ENCODE data around the gene SEMA4B.

Gene SEMA4B

DNA sequence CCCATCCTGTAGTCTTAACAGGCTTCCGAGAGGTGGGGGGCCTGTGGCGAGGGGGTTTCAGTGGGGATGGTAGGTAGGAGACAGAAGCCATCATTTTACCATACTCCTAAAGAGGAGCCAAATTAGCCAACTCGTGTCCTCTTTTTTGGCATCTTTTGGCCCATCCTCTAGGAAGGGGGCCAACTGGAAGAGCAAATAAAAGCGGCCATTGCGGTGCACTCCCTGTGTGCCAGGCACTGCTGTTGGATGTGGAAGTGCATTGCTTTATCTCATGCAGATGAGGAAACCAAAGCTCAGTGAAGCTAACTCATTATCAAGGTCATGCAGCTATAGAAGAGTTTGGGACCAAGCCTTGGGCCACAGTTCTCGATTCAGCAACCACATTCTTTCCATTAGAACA is 6.1 kb downstream of the SEMA4B start:
- no peak for DNase-seq (ENCODE audit: low spot score)

GRCh38 chr15:90208356-90208755 is 7.2 kb downstream of the SEMA4B start:
- DNase-seq (ENCODE audit: low spot score) = no peak

- no peak for DNase-seq (ENCODE audit: low spot score)
These were observed 8.5 kb downstream of the SEMA4B start for GRCh38 chr15:90209591-90209990.

- DNase-seq (ENCODE audit: low spot score) = no peak
These were observed 9.5 kb downstream of the SEMA4B start for GRCh38 chr15:90210593-90210992.

GRCh38 chr15:90211009-90211408 is 9.9 kb downstream of the SEMA4B start:
- no peak for DNase-seq (ENCODE audit: low spot score)

DNA sequence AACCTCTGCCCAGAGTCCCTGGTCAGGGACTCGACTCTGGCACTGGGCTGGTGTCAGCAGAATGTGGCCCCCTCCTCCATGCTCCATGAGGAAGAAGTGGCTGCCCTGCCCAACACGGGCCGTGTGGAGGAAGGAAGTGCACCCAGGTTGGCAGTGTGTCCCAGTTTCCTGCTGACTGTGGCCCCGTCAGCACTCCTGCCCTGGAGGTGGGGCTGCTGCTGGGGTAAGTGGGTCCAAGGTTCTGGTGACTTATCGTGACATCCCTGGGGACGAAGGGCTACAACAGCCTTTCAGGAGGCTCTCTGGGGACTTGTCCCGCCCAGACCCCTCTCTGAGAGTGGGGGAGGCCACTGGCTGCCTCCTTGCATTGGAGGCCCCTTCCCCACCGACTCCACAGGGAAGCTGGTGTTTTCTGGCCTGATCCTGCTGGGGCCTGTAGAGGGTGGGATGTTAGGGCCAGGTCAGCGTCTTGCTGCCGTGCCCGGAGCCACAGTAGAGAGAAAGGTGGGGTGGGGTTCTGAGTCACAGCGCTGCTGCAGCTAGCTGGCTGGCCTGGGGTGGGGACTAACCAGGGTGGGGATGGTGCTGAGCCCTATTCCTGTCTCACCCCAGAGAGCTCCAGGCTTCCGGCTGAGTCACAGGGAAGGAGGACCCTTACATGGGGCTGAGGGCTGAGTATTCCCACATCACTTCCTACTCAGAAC is 10.5 kb downstream of the SEMA4B start:
- no peak for DNase-seq (ENCODE audit: low spot score)

DNA sequence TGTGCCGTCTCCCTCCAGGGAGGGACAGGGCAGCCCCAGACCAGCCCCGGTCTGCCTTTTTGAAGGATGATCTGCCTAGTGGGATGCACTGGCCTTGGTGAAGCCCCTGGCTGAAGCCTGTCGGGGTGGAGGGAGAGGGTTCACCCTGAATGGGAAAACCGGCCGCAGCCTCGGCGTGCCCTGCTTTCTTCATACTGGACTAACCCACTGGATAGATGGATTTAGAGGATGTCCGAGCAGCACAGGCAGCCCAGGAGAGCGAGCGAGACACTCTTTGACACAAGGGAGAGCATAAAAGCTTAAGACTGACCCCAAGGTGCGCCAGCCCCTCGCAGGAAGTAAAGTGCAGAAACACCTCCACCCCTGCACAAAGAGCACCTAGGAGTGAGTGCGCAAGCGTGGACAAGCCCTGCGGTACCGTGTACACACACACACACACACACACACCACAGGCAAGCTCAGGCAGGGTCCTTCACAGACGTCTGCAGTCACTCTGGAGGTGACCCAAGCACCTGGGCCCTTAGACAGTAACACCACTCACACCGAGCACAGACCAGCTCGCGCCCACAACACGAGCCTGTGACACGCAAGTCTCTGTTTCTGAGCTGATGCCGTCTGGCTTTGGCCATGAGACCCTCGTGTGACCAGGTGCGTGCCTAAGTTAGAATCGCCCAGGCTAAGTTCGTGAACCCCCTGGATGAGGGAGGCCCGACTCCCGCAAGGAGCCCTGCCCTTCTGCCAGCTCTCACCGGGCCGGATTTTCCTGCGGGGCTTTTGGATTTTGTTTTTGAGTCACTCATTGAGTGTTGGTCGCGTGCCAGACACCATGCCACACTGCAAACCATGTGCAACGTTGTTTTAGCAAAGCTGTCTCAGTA is 11.3 kb downstream of the SEMA4B start:
- no peak for DNase-seq (ENCODE audit: low spot score)

DNA sequence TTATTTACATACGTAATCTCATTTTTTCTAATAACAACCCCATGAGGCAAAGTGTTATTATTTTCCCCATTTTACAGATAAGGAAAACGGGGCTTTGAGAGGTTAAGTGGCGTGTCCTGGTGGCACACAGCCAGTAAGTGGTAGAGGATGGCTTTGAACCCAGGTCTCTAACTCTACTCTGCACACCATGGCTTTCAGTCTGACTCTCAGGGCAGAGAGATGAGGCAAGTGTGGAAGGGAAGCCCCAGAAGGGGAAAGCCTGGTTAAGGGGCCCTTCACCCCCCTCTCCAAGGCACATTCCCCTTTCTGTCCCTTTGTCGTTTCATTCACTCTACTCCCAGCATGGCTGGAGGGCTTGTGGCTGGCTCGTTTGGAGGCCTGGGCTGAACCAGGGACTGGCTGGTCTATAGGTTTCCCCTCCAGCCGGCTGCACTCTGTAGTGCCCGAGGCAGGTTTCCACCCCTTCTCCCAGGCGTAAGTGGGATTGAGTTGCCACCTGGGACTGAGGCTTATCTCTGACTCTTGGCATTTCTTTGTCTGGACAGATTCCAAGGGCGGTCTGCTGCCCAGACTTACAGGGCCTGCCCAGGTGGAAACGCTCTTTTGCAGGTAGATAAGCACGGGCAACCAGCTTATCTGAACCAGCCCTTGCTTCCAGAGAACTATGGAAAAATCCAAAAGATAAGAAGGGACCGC is 12.1 kb downstream of the SEMA4B start:
- DNase-seq (ENCODE audit: low spot score) = no peak

DNA sequence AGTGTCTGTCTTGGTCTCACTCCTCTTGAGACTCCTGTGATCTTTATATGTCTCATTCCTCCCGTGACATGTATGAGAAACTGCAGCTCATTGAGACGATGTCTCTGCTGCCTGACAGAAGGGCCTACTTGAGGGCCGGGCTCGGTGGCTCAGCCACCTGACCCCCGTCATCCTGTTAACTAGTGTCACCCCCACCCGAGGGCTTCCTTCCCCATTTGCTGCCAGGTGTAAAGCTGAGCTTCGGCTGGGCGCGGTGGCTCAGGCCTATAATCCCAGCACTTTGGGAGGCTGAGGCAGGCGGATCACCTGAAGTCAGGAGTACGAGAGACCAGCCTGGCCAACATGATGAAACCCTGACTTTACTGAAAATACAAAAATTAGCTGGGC is 12.7 kb downstream of the SEMA4B start:
- no peak for DNase-seq (ENCODE audit: low spot score)

DNA sequence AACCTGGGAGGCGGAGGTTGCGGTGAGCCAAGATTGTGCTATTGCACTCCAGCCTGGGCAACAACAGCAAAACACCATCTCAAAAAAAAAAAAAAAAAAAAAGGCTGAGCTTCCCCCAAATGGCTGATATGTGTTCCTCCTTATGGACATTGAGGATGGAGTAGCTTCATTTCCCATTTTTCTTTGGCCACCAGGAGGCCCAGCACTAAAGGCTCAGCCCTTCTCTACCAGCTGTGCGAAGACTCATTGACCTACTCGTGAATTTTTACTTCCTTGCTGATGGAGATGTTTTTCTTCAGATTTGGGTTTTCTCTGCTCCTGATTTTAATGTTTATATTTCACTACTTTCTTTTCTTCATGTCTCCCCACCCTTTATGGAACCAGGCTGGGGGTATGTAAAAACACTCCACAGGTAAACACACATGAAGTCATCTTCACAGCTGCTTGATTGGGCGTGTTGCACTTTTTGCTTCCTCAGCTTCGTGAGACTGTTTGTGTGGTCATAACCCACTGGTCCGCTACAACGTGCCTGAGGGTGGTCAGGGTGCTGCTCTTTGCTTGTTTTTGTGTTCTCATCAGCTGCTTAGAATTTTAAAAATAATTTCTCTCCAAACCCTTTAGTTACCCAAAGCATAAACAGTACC is 13.5 kb downstream of the SEMA4B start:
- DNase-seq (ENCODE audit: low spot score) = no peak

DNA sequence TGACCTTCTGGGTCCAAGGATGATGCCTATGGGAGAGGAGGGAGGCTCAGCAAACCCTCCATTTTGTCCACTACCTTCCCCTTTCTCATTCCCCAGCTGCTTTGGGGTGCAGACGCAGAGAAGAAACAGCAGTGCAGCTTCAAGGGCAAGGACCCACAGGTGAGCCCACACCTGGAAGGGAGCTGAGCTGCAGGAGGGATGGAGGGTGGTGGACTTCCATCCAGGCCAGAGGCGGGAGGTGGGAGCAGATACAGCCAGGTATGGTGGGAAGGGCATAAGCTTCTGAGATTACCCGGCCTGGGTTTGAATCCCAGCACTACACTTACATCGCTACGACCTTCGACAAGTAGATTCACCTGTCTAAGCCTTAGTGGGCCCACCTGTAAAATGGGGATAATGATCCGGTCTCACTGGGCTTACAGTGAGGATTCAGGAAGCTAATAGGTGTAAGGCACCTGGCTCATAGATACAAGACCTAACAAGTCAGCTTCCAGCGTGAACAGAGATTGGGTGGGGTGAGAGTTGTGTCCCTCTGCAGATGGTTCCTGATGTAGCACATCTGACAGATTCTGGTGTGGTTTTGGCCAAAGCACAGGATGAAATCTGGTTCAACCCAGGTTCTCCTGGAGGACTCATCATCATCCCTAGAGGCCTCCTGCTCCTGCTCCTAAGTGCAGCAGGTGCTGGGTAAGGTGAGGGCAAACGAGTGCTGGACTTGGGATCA is 16.7 kb downstream of the SEMA4B start:
- no peak for DNase-seq (ENCODE audit: low spot score)

DNA sequence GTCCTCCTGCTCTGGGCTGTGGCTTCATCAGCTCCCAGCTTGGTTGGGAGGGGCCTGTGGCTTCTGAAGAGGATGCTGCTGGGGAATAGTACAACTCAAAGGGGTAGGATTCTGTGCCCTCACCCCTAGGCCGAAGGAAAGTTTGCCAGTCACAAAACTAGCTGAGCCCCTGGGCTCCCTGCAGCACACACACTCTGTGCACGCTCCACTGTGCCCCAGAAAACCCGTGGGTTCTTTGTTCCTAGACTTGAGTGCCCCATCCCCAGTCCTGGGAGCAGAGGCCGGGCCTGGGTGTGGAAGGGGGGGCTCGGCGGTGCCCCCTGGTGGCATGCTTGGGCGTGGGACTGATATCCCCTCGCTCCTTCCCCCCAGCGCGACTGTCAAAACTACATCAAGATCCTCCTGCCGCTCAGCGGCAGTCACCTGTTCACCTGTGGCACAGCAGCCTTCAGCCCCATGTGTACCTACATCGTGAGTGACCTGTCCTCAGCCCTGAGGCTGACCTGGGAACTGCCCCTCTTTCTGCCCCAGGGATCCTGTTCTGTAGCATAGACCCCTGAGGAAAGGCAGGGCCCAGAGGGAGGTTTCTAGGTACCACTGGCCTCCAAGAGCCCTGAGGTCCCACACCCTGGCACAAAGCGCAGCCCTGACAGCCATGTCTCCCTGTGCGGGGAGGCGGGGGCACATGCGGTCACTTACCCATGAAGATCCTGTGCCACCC is 18.5 kb downstream of the SEMA4B start:
- DNase-seq (ENCODE audit: low spot score) = no peak

DNA sequence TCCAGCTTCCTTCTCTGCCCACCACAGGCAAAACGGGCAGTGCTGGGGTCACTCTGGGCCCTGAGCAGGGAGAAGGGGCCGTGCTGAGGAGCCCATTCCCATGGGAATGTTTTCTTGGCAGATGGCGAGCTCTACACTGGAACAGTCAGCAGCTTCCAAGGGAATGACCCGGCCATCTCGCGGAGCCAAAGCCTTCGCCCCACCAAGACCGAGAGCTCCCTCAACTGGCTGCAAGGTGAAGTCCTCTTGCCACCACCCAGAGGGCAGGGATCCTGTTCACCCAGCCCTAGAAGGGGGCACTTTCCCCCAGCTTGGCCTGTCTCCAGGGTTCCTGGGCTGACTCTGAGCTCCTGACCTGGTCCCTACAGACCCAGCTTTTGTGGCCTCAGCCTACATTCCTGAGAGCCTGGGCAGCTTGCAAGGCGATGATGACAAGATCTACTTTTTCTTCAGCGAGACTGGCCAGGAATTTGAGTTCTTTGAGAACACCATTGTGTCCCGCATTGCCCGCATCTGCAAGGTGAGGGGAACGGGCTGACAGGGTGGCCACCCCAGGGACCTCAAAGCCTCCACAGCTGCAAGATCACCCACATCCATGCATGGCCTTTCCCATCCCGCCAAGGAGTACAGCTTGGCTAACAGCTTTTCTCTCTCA is 20.2 kb downstream of the SEMA4B start:
- peak; percentile 91 for DNase-seq (ENCODE audit: low spot score)

GRCh38 chr15:90222547-90222946 is 21.4 kb downstream of the SEMA4B start:
- DNase-seq (ENCODE audit: low spot score) = no peak

- no peak for DNase-seq (ENCODE audit: low spot score)
These were observed 22.5 kb downstream of the SEMA4B start for GRCh38 chr15:90223441-90224165.

DNA sequence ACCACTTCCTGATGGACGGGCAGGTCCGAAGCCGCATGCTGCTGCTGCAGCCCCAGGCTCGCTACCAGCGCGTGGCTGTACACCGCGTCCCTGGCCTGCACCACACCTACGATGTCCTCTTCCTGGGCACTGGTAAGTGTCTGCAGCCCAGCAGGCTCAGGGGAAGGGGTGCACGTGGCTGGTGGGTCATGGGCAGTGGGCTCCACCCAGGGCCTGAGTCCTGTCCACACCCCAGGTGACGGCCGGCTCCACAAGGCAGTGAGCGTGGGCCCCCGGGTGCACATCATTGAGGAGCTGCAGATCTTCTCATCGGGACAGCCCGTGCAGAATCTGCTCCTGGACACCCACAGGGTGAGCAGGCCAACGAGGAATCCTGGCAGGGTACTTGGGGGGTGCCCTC is 23.9 kb downstream of the SEMA4B start:
- DNase-seq (ENCODE audit: low spot score) = no peak

- DNase-seq (ENCODE audit: low spot score) = no peak
These were observed 24.5 kb downstream of the SEMA4B start for GRCh38 chr15:90225504-90226234.

GRCh38 chr15:90227336-90227735 is 26.2 kb downstream of the SEMA4B start:
- DNase-seq (ENCODE audit: low spot score) = no peak
